Right ventricle myocardium inferior (tissue), 1 donor: ENCODE results near the gene ARHGAP10. TPM values are rescaled to one million over a fixed set of nuclear protein-coding genes. Genes with fewer than 3 reads are reported as not detected.

Source experiments
- ATAC-seq: fragments of 200-7000 bp; cut with Tn5 transposase; one replicate; pipeline ENCODE4 v1.9.1; 2020; ENCODE audit warnings: mild to moderate bottlenecking, moderate library complexity
- DNase-seq: peaks from one replicate; pipeline ENCODE4 v3.0.0; 2021; ENCODE audit errors: missing footprints
- intact Hi-C: fragments of 100-400 bp; cut with DNase I; formaldehyde crosslinking; loops from one replicate; pipeline ENCODE4 v1.11.0; 2022
- total RNA-seq: library from RNA; stranded (reverse); fragmentation: NEBNext Ultra II Directional; extraction: Animal tissue kit (Norgen Biotek cat#: 25700); gene quantifications from one replicate; pipeline ENCODE4 v1.2.1, GENCODE V29; 2021
- donor health status: DM: no; HTN: yes; CAD: no; lungs with severe emphysema.

Gene ARHGAP10
- total RNA-seq, 1 donor from 2014 or later: 71.8 TPM

GRCh38 chr4:147760176-147760575 lies 28.3 kb downstream of the ARHGAP10 start:
- ATAC-seq: no peak
- intact Hi-C loops: no loop called here

GRCh38 chr4:147760695-147761094 lies 28.8 kb downstream of the ARHGAP10 start:
- DNase-seq: no peak
- ATAC-seq: no peak
- intact Hi-C loops: no loop called here

More at GRCh38 chr4:147760176-147760575, 28.3 kb downstream of the ARHGAP10 start:
- DNase-seq: no peak

- DNase-seq (no peak), ATAC-seq (no peak)
- intact Hi-C loops: no loop called here
Measured at GRCh38 chr4:147761218-147761883, 29.5 kb downstream of the ARHGAP10 start.

GRCh38 chr4:147764337-147764736 lies 32.4 kb downstream of the ARHGAP10 start:
- no peak for ATAC-seq
- intact Hi-C loops: no loop called here
- DNase-seq: no peak

- DNase-seq (no peak), ATAC-seq (no peak)
- intact Hi-C loops: no loop called here
Measured at GRCh38 chr4:147765121-147765529, 33.2 kb downstream of the ARHGAP10 start.

- ATAC-seq: no peak
- DNase-seq: no peak
- intact Hi-C loops: no loop called here
Measured at GRCh38 chr4:147768113-147768512, 36.2 kb downstream of the ARHGAP10 start.

- DNase-seq: no peak
- ATAC-seq: no peak
- intact Hi-C loops: no loop called here
Measured at GRCh38 chr4:147769386-147769785, 37.5 kb downstream of the ARHGAP10 start.

GRCh38 chr4:147770831-147771230 lies 38.9 kb downstream of the ARHGAP10 start:
- DNase-seq (no peak), ATAC-seq (no peak)
- intact Hi-C loops: loop anchor here (5.0 kb wide), 2 partner anchors 39 to 51 kb away; partner anchors contain the start of gene ARHGAP10

- ATAC-seq (peak; percentile 42), DNase-seq (no peak)
- intact Hi-C loops: loop anchor here (5.0 kb wide), 2 partner anchors 40 to 50 kb away; partner anchors contain the start of gene ARHGAP10
Measured at GRCh38 chr4:147772056-147772455, 40.2 kb downstream of the ARHGAP10 start.

GRCh38 chr4:147772459-147772969 lies 40.6 kb downstream of the ARHGAP10 start:
- DNase-seq (no peak), ATAC-seq (peak; percentile 51)
- intact Hi-C loops: loop anchor here (5.0 kb wide), 2 partner anchors 40 to 50 kb away; partner anchors contain the start of gene ARHGAP10

- no peak for DNase-seq
- intact Hi-C loops: loop anchor here (5.0 kb wide), 2 partner anchors 41 to 49 kb away; partner anchors contain the start of gene ARHGAP10
- no peak for ATAC-seq
Measured at GRCh38 chr4:147773261-147774184, 41.6 kb downstream of the ARHGAP10 start.

GRCh38 chr4:147776716-147777115 lies 44.8 kb downstream of the ARHGAP10 start:
- DNase-seq (no peak), ATAC-seq (no peak)
- intact Hi-C loops: no loop called here

- intact Hi-C loops: no loop called here
- ATAC-seq (no peak), DNase-seq (no peak)
Measured at GRCh38 chr4:147777456-147778091, 45.7 kb downstream of the ARHGAP10 start.

GRCh38 chr4:147778942-147779341 lies 47.1 kb downstream of the ARHGAP10 start:
- ATAC-seq: no peak
- intact Hi-C loops: no loop called here

GRCh38 chr4:147779451-147779850 lies 47.6 kb downstream of the ARHGAP10 start:
- ATAC-seq (no peak), DNase-seq (no peak)
- intact Hi-C loops: no loop called here

More at GRCh38 chr4:147778942-147779341, 47.1 kb downstream of the ARHGAP10 start:
- no peak for DNase-seq

- DNase-seq (peak; percentile 72), ATAC-seq (peak; percentile 60)
- intact Hi-C loops: no loop called here
Measured at GRCh38 chr4:147780137-147780777, 48.4 kb downstream of the ARHGAP10 start.

- DNase-seq (no peak), ATAC-seq (no peak)
- intact Hi-C loops: no loop called here
Measured at GRCh38 chr4:147782087-147782781, 50.3 kb downstream of the ARHGAP10 start.

GRCh38 chr4:147785129-147785528 lies 53.2 kb downstream of the ARHGAP10 start:
- no peak for ATAC-seq
- no peak for DNase-seq
- intact Hi-C loops: loop anchor here (5.0 kb wide), 1 partner anchor 53 kb away; the partner anchor contains the start of gene ARHGAP10
